Ishikawa (cell line): ENCODE data around the gene TBKBP1.
A peak's percentile ranks its signal among the peaks of the same experiment; 100 is the strongest.

Experiments
- CEBPB ChIP-seq: IDR thresholded peaks from 2 replicates; pipeline ENCODE4 v1.6.1; 2012
- CREB1 ChIP-seq: IDR thresholded peaks from 2 replicates; pipeline ENCODE4 v1.6.1; 2012; ENCODE audit warnings: low read depth
- EGR1 ChIP-seq: IDR thresholded peaks from 2 replicates; pipeline ENCODE4 v1.6.1; 2012
- FOXM1 ChIP-seq: IDR thresholded peaks from 2 replicates; pipeline ENCODE4 v1.6.1; 2012; ENCODE audit warnings: low read depth, borderline replicate concordance
- MAX ChIP-seq: IDR thresholded peaks from 2 replicates; pipeline ENCODE4 v1.6.1; 2012
- RAD21 ChIP-seq: IDR thresholded peaks from 2 replicates; pipeline ENCODE4 v1.6.1; 2012; ENCODE audit warnings: low read depth
- REST ChIP-seq: IDR thresholded peaks from 2 replicates; pipeline ENCODE4 v1.6.1; 2012; ENCODE audit warnings: low read depth, mild to moderate bottlenecking
- TAF1 ChIP-seq: IDR thresholded peaks from 2 replicates; pipeline ENCODE4 v1.6.1; 2012; ENCODE audit warnings: low read depth, mild to moderate bottlenecking
- TCF12 ChIP-seq: IDR thresholded peaks from 2 replicates; pipeline ENCODE4 v1.6.1; 2012; ENCODE audit warnings: low read depth
- TEAD4 ChIP-seq: IDR thresholded peaks from 2 replicates; pipeline ENCODE4 v1.6.1; 2012
- USF1 ChIP-seq: IDR thresholded peaks from 2 replicates; pipeline ENCODE4 v1.6.1; 2012
- YY1 ChIP-seq: IDR thresholded peaks from 2 replicates; pipeline ENCODE4 v1.6.1; 2012; ENCODE audit warnings: low read depth
- ZBTB7A ChIP-seq: IDR thresholded peaks from 2 replicates; pipeline ENCODE4 v1.6.1; 2012; ENCODE audit warnings: low read depth

Gene TBKBP1

GRCh38 chr17:47705536-47706530 lies 11.9 kb downstream of the TBKBP1 start:
- TF ChIP-seq USF1 (no peak), TEAD4 (no peak), REST (no peak), RAD21 (no peak), TCF12 (no peak)

- TF ChIP-seq RAD21, result no peak
- TF ChIP-seq YY1, result no peak
- TF ChIP-seq USF1, result no peak
- TF ChIP-seq TCF12, result no peak
These were observed 13.3 kb downstream of the TBKBP1 start for GRCh38 chr17:47707056-47707804.

- TF ChIP-seq MAX (no peak), REST (peak; percentile 64)
These were observed 13.9 kb downstream of the TBKBP1 start for GRCh38 chr17:47707884-47708283.

GRCh38 chr17:47708312-47708863 lies 14.4 kb downstream of the TBKBP1 start:
- no peak for TF ChIP-seq CREB1
- TF ChIP-seq ZBTB7A, result no peak
- no peak for TF ChIP-seq TEAD4
- TF ChIP-seq YY1, result no peak
- no peak for TF ChIP-seq FOXM1
- no peak for TF ChIP-seq CEBPB
- TF ChIP-seq TAF1, result no peak
- no peak for TF ChIP-seq USF1
- no peak for TF ChIP-seq MAX
- TF ChIP-seq TCF12, result no peak
- TF ChIP-seq RAD21, result no peak
- TF ChIP-seq EGR1, result no peak
- no peak for TF ChIP-seq REST
